ENCODE results near the gene QKI.
A peak's percentile ranks its signal among the peaks of the same experiment; 100 is the strongest.

Gene QKI

DNA sequence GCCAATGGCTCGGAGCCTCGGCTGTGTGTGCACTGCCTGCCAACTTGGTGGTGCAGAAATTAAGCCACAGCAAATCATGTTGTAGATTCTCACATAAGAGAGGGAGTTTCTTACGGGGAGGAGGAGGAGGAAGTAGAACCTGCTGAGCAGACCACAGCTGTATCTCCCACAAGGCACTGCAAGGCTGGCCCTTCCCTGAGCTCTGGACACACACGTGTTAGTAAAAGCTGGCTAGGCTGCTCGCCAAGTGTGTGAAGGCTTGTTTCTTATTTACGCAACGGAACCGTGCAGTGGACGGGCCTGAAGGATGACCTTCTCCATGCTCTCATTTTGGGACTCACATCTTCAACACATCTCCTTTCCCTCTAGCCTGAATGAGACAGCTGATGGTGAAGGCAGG lies 15.7 kb upstream of the QKI start:
- H2AFZ ChIP-seq: no peak overlapping the region
- no peaks in the 10 kb centered on the region for H3K9me3 ChIP-seq (ENCODE audit: control insufficient read depth, low read length)
- H3K4me3 ChIP-seq (ENCODE audit: low read depth, low read length): no peak overlapping the region
- H3K4me2 ChIP-seq (ENCODE audit: low read length): no peak overlapping the region
- H3K36me3 ChIP-seq (ENCODE audit: control insufficient read depth, insufficient read depth, low read length): no peaks in the 10 kb centered on the region
- no peaks in the 10 kb centered on the region for H3K79me2 ChIP-seq
- H3K27me3 ChIP-seq (ENCODE audit: control insufficient read depth, insufficient read depth, low read length): no peaks in the 10 kb centered on the region
- no peak overlapping the region for H3K9ac ChIP-seq
- H3K27ac ChIP-seq: no peak overlapping the region
- TF ChIP-seq, protein P1, sequence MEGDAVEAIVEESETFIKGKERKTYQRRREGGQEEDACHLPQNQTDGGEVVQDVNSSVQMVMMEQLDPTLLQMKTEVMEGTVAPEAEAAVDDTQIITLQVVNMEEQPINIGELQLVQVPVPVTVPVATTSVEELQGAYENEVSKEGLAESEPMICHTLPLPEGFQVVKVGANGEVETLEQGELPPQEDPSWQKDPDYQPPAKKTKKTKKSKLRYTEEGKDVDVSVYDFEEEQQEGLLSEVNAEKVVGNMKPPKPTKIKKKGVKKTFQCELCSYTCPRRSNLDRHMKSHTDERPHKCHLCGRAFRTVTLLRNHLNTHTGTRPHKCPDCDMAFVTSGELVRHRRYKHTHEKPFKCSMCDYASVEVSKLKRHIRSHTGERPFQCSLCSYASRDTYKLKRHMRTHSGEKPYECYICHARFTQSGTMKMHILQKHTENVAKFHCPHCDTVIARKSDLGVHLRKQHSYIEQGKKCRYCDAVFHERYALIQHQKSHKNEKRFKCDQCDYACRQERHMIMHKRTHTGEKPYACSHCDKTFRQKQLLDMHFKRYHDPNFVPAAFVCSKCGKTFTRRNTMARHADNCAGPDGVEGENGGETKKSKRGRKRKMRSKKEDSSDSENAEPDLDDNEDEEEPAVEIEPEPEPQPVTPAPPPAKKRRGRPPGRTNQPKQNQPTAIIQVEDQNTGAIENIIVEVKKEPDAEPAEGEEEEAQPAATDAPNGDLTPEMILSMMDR (IDR thresholded peaks at IDR 0.05): no peak
- H3K4me1 ChIP-seq: no peaks in the 10 kb centered on the region

DNA sequence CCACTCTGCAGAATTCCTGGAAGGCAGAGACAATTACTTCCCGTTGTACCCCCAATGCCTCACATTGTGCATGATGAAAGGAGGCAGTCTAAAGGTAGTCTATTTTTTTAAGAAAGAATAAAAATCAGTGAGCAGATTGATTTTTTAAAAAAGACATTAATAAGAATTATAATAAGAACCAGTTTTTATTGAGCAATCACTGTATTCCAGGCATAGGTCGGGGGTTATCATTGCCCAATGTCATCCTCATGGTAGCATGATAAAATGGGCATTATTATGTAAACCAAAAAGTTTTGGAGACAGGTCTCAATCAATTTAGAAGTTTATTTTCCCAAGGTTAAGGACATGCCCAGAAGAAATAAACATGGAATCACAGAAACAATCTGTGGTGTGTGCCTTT lies 14.0 kb upstream of the QKI start:
- H3K4me1 ChIP-seq: no peaks in the 10 kb centered on the region
- H3K36me3 ChIP-seq (ENCODE audit: control insufficient read depth, insufficient read depth, low read length): no peaks in the 10 kb centered on the region
- H3K27ac ChIP-seq: no peak overlapping the region
- no peak overlapping the region for H3K4me2 ChIP-seq (ENCODE audit: low read length)
- H2AFZ ChIP-seq: no peak overlapping the region
- H3K79me2 ChIP-seq: no peaks in the 10 kb centered on the region
- no peak overlapping the region for H3K9ac ChIP-seq
- no peaks in the 10 kb centered on the region for H3K9me3 ChIP-seq (ENCODE audit: control insufficient read depth, low read length)
- TF ChIP-seq, protein P1 (IDR thresholded peaks at IDR 0.05): no peak
- no peaks in the 10 kb centered on the region for H3K27me3 ChIP-seq (ENCODE audit: control insufficient read depth, insufficient read depth, low read length)
- H3K4me3 ChIP-seq (ENCODE audit: low read depth, low read length): no peak overlapping the region

DNA sequence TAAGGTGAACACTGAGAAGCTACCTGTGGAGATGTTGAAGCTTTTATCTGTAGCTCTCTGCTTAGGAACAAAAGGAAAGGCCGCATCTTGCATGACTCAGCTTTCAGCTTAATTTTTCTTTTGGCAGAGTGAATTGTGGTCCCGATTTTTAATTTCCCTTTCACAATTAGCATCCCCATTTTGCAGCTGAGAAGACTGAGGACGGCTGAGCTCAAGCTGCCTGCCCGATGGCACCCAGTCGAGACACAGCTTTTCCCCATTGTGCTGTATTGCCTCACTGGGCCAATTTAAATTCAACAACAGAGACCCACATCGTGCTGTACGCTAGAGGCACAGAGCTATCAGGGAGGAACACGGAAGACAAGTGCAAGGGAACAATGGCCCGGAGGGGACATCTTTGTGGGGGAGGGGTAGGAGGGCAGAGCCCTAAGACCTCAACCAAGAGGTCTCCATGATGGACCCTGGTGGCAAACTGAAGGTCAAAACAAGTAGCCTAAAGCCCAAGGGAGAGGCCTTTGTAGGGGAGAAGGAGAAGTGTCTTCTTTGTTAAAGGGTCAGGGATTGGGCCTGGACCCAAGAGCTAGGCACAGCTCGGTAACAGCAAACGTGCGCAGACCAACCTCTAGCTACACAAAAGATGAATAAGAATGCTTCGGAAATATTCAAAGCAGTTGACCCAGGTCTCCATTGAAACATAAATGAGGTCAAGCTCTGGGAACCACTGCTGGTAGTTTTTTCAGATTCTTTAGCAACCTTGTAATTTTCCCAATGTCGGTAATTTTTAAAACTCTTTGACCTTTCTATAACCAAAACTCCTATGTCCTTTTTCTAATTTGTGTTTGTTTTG lies 13.3 kb upstream of the QKI start:
- TF ChIP-seq, protein P1 (IDR thresholded peaks at IDR 0.05): no peak
- H3K9me3 ChIP-seq (ENCODE audit: control insufficient read depth, low read length): no peaks in the 10 kb centered on the region
- no peak overlapping the region for H3K4me2 ChIP-seq (ENCODE audit: low read length)
- no peaks in the 10 kb centered on the region for H3K27me3 ChIP-seq (ENCODE audit: control insufficient read depth, insufficient read depth, low read length)
- no peak overlapping the region for H3K4me3 ChIP-seq (ENCODE audit: low read depth, low read length)
- H3K27ac ChIP-seq: no peak overlapping the region
- H3K9ac ChIP-seq: no peak overlapping the region
- H3K79me2 ChIP-seq: no peaks in the 10 kb centered on the region
- no peaks in the 10 kb centered on the region for H3K4me1 ChIP-seq
- no peaks in the 10 kb centered on the region for H3K36me3 ChIP-seq (ENCODE audit: control insufficient read depth, insufficient read depth, low read length)
- no peak overlapping the region for H2AFZ ChIP-seq

DNA sequence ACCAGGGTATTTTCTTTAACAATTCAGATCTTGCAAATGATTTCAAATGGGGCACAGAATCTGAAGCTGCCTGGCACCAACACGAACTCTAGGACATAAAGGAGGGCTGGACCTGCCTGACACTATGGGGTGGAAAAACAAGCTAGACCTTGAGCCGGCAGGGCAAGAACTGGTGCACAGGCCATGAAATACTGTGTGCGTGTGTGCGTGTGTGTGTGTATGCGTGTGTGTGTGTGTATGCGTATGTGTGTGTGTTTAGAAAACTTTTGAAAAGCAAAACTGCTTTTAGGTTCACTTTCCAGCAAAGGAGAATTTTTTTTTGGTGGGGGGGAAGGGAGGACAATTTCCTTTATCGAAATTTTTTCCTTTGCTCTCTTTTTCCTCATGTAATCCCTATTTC lies 11.9 kb upstream of the QKI start:
- H3K36me3 ChIP-seq (ENCODE audit: control insufficient read depth, insufficient read depth, low read length): no peaks in the 10 kb centered on the region
- TF ChIP-seq, protein P1 (IDR thresholded peaks at IDR 0.05): no peak
- no peak overlapping the region for H3K27ac ChIP-seq
- no peaks in the 10 kb centered on the region for H3K9me3 ChIP-seq (ENCODE audit: control insufficient read depth, low read length)
- no peaks in the 10 kb centered on the region for H3K4me1 ChIP-seq
- no peaks in the 10 kb centered on the region for H3K79me2 ChIP-seq
- no peak overlapping the region for H3K9ac ChIP-seq
- H3K4me2 ChIP-seq (ENCODE audit: low read length): no peak overlapping the region
- no peak overlapping the region for H3K4me3 ChIP-seq (ENCODE audit: low read depth, low read length)
- no peak overlapping the region for H2AFZ ChIP-seq
- no peaks in the 10 kb centered on the region for H3K27me3 ChIP-seq (ENCODE audit: control insufficient read depth, insufficient read depth, low read length)

DNA sequence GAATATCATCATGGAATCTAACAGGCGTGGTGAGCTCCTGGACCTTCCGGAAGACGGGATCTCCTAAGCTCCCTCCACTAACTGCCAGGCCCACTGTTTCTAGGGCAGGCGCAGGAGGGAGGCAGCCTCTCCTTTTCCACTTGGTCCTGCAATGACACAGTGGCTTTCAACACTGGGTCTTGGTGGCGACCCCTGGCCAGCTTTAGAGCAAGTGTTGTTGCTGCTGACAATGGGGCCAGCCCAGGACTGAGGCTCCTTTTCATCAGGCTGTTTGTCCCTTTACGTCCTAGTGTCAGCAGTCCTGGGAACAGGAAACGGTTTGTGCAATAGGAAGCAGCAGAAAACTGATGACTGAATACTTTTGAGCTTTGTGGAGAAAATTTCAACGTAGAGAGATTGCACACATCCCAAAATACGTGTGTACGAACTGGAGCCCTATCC lies 9.7 kb upstream of the QKI start:
- TF ChIP-seq, protein P1 (IDR thresholded peaks at IDR 0.05): no peak

More for the DNA sequence above, 9.7 kb upstream of the QKI start:
- no peak overlapping the region for H3K4me2 ChIP-seq (ENCODE audit: low read length)
- no peaks in the 10 kb centered on the region for H3K4me1 ChIP-seq
- no peaks in the 10 kb centered on the region for H3K9me3 ChIP-seq (ENCODE audit: control insufficient read depth, low read length)
- H3K27me3 ChIP-seq (ENCODE audit: control insufficient read depth, insufficient read depth, low read length): no peaks in the 10 kb centered on the region
- peak overlapping the region; percentile 14 for H2AFZ ChIP-seq
- H3K79me2 ChIP-seq: no peaks in the 10 kb centered on the region
- no peak overlapping the region for H3K9ac ChIP-seq
- peak overlapping the region; percentile 25 for H3K27ac ChIP-seq
- no peaks in the 10 kb centered on the region for H3K36me3 ChIP-seq (ENCODE audit: control insufficient read depth, insufficient read depth, low read length)
- H3K4me3 ChIP-seq (ENCODE audit: low read depth, low read length): no peak overlapping the region

Measured in parathyroid adenoma (tissue), 2 donors.